Neural cell (in vitro differentiated cells): ENCODE results near the gene GNAQ. TPM values are rescaled to one million over a fixed set of nuclear protein-coding genes. Genes with fewer than 3 reads are reported as not detected.

ENCODE experiments used
- H2AFZ ChIP-seq: fragments of 200-600, 300-800 bp; sonication (generic), shearing (Covaris generic); 2 replicates; pipeline ENCODE4 v1.6.0; 2014; ENCODE audit warnings: low read depth, mild to moderate bottlenecking, antibody characterized with exemption, low read length, moderate library complexity
- H3F3A ChIP-seq: fragments of 200-600 bp; shearing (Covaris generic); 2 replicates; pipeline ENCODE4 v1.6.1; 2016; ENCODE audit warnings: mild to moderate bottlenecking, moderate library complexity, mixed read lengths, antibody characterized with exemption, low read length; ENCODE audit not compliant: insufficient read depth, poor library complexity, severe bottlenecking
- H3K27ac ChIP-seq: fragments of 200-600, 300-800 bp; sonication (generic), shearing (Covaris generic); 2 replicates; pipeline ENCODE4 v1.5.1; 2014; ENCODE audit warnings: mild to moderate bottlenecking, low read length, moderate library complexity
- H3K27me3 ChIP-seq: fragments of 300-800, 200-600 bp; sonication (generic), shearing (Covaris generic); 2 replicates; pipeline ENCODE4 v1.6.0; 2014; ENCODE audit warnings: mild to moderate bottlenecking, low read depth, low read length, moderate library complexity; ENCODE audit not compliant: insufficient read depth
- H3K36me3 ChIP-seq: fragments of 300-800, 200-600 bp; sonication (generic), shearing (Covaris generic); 2 replicates; pipeline ENCODE4 v1.5.1; 2014; ENCODE audit warnings: mild to moderate bottlenecking, antibody characterized with exemption, low read length, moderate library complexity; ENCODE audit not compliant: insufficient read depth
- H3K4me2 ChIP-seq: fragments of 300-800, 200-600 bp; sonication (generic), shearing (Covaris generic); 2 replicates; pipeline ENCODE4 v1.6.0; 2014; ENCODE audit warnings: mild to moderate bottlenecking, low read length
- H3K4me3 ChIP-seq: fragments of 300-800, 200-600 bp; sonication (generic), shearing (Covaris generic); 2 replicates; pipeline ENCODE4 v1.5.1; 2014; ENCODE audit warnings: mild to moderate bottlenecking, low read length, moderate library complexity
- H3K79me2 ChIP-seq: fragments of 200-600 bp; shearing (Covaris generic); replicated peaks from 2 replicates; pipeline ENCODE4 v1.6.0; 2014; ENCODE audit warnings: mild to moderate bottlenecking, low read length, moderate library complexity; ENCODE audit not compliant: insufficient read depth
- H3K9ac ChIP-seq: fragments of 300-800, 200-600 bp; sonication (generic), shearing (Covaris generic); 2 replicates; pipeline ENCODE4 v1.6.1; 2016; ENCODE audit warnings: mild to moderate bottlenecking, low read length, mixed read lengths
- H3K9me2 ChIP-seq: fragments of 200-600 bp; shearing (Covaris generic); 2 replicates; pipeline ENCODE4 v1.6.1; 2016; ENCODE audit warnings: mild to moderate bottlenecking, low read length, mixed read lengths; ENCODE audit not compliant: insufficient read depth
- H3K9me3 ChIP-seq: fragments of 200-600, 300-800 bp; sonication (generic), shearing (Covaris generic); 2 replicates; pipeline ENCODE4 v1.6.1; 2016; ENCODE audit warnings: mild to moderate bottlenecking, mixed run types, low read length, moderate library complexity, mixed read lengths
- H4K20me1 ChIP-seq: fragments of 200-600 bp; shearing (Covaris generic); 2 replicates; pipeline ENCODE4 v1.6.1; 2016; ENCODE audit warnings: mild to moderate bottlenecking, mixed run types; ENCODE audit not compliant: insufficient read depth
- CTCF ChIP-seq: fragments of 450-650 bp; IDR thresholded peaks from 2 replicates; pipeline ENCODE4 v1.5.1; 2014; ENCODE audit warnings: antibody characterized with exemption, mild to moderate bottlenecking, moderate library complexity; ENCODE audit not compliant: poor library complexity, severe bottlenecking
- EP300 ChIP-seq: fragments of 450-650 bp; conservative IDR thresholded peaks from 2 replicates; pipeline ENCODE4 v1.6.1; 2014; ENCODE audit warnings: antibody characterized with exemption, mild to moderate bottlenecking, moderate library complexity; ENCODE audit not compliant: poor library complexity, severe bottlenecking
- EZH2 ChIP-seq: fragments of 200-600, 300-800 bp; shearing (Covaris generic), sonication (generic); IDR thresholded peaks from 2 replicates; pipeline ENCODE4 v1.6.1; 2014; ENCODE audit warnings: antibody characterized with exemption, low read length, borderline replicate concordance, mild to moderate bottlenecking; ENCODE audit not compliant: insufficient read depth, poor library complexity, severe bottlenecking
- MXI1 ChIP-seq: fragments of 450-650 bp; conservative IDR thresholded peaks from 2 replicates; pipeline ENCODE4 v1.6.1; 2014; ENCODE audit warnings: antibody characterized with exemption, mild to moderate bottlenecking; ENCODE audit not compliant: poor library complexity, severe bottlenecking
- POLR2AphosphoS5 ChIP-seq: IDR thresholded peaks from 2 replicates; pipeline ENCODE4 v1.6.1; 2012
- RAD21 ChIP-seq: fragments of 450-650 bp; conservative IDR thresholded peaks from 2 replicates; pipeline ENCODE4 v1.6.1; 2014; ENCODE audit warnings: antibody characterized with exemption, mild to moderate bottlenecking, moderate library complexity
- REST ChIP-seq: IDR thresholded peaks from 2 replicates; pipeline ENCODE4 v1.6.1; 2012; ENCODE audit warnings: borderline replicate concordance
- SMC3 ChIP-seq: fragments of 450-650 bp; conservative IDR thresholded peaks from 2 replicates; pipeline ENCODE4 v1.6.1; 2014; ENCODE audit warnings: antibody characterized with exemption, mild to moderate bottlenecking, moderate library complexity; ENCODE audit not compliant: poor library complexity
- TAF1 ChIP-seq: IDR thresholded peaks from 2 replicates; pipeline ENCODE4 v1.6.1; 2012; ENCODE audit warnings: low read depth
- polyA plus RNA-seq: library from polyadenylated mRNA; depleted of rRNA; stranded (reverse); fragments of >200 nt; gene quantifications from 2 replicates; pipeline ENCODE4 v1.2.3, GENCODE V29; 2014

GNAQ gene
- polyA plus RNA-seq, 1 donor from 2014 or later = 86.7 TPM

DNA sequence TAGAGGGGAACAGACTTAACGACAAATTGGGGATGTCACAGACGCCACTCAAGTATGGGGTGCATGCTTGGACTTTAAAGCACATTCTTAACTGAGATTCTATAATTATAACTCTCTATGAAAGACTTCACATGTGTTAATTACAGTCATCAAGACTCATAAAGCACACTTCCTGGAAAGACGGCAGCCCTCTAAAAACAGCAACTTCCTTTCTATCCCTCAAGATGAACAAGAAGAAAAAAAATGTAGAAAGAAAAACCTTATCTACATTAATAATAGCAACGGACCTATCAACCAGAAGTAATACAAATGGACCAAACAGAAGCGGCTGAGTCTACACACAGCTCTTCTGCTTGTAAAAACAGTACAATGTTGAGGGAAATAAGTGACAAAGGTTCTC lies 21.2 kb downstream of the GNAQ start:
- Histone ChIP-seq H3K79me2 (peaks cover 89% of the 10 kb centered on the region), H3K27ac (no peak overlapping the region), H3K9me3 (no peaks in the 10 kb centered on the region), H4K20me1 (no peaks in the 10 kb centered on the region), H3F3A (no peaks in the 10 kb centered on the region), H3K9ac (no peak overlapping the region), H3K9me2 (no peaks in the 10 kb centered on the region), H3K36me3 (no peaks in the 10 kb centered on the region), H2AFZ (no peak overlapping the region), H3K4me3 (no peak overlapping the region), H3K27me3 (no peaks in the 10 kb centered on the region), H3K4me2 (no peak overlapping the region)
- no peak for TF ChIP-seq RAD21
- no peak for TF ChIP-seq TAF1
- no peak for TF ChIP-seq EP300
- TF ChIP-seq MXI1 = no peak
- no peak for TF ChIP-seq CTCF
- TF ChIP-seq SMC3 = no peak
- TF ChIP-seq EZH2 = no peak
- TF ChIP-seq REST = no peak
- TF ChIP-seq POLR2AphosphoS5 = no peak

DNA sequence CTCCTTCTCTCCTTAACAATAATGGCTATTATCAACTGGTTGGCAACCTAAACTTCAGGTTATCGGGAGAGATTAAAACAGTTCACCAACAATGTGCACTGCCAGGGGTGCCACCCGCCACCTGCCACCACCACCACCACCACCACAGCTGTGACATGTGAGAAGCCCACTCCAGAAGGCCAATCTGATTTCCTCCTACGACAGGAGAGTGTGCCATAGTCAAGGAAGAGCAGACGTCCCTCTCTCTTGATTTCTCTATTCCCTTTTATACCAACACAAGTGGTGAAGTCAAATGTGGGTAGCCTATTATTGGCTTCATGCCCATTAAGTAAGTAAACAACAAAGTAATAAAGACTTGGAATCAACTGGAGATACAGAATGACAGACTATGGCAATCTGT lies 22.4 kb downstream of the GNAQ start:
- Histone ChIP-seq H3K27me3 (no peaks in the 10 kb centered on the region), H2AFZ (no peak overlapping the region), H3K4me2 (no peak overlapping the region), H3K9me2 (no peaks in the 10 kb centered on the region), H3K4me3 (no peak overlapping the region), H3K27ac (no peak overlapping the region), H4K20me1 (no peaks in the 10 kb centered on the region), H3K79me2 (peaks cover 92% of the 10 kb centered on the region), H3K9me3 (no peaks in the 10 kb centered on the region), H3K36me3 (no peaks in the 10 kb centered on the region), H3F3A (no peaks in the 10 kb centered on the region), H3K9ac (no peak overlapping the region)
- TF ChIP-seq MXI1 (no peak), EP300 (no peak), EZH2 (no peak), REST (no peak), RAD21 (no peak), TAF1 (no peak), CTCF (no peak), POLR2AphosphoS5 (no peak)
